Measurements from ENCODE around the gene UVSSA.
"Not testable (repeated sequence)": the region's sequence is repeated elsewhere in the genome, so short reads cannot be mapped to it uniquely, and the experiment has no call there.

The UVSSA gene

DNA sequence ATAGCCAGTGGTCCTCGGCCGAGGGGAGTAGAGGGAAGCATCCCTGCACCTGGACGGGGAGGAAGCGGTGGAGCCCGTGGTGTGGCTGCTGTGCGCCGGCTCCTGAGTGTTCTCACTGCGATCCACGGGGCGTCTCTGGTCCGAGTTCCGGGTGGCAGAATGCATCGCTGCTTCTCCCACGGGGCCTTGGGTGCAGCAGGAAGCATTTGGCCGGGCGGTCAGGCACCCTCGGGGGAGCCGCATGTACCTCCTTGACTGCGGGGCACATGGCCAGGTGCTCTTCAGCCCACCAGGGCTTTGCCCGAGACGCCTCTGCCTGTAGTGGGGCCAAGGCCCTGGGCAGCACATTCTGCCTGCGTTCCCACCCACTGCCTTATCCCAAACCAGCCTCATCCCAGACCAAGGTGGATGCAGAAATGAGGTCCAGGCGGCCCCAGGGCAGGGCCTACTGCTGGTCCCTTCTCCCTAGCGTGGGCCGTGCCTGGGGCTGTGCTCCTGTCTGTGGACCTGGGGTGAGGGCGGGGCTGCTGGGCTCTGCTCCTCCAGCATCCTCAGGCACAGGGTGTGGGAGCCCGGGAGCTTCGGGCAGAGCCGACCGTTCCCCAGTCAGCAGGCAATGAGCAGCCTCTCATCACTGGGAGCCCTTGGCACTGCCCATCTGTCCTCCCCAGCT is 31.7 kb downstream of the UVSSA start:
- no peak for FAIRE-seq

DNA sequence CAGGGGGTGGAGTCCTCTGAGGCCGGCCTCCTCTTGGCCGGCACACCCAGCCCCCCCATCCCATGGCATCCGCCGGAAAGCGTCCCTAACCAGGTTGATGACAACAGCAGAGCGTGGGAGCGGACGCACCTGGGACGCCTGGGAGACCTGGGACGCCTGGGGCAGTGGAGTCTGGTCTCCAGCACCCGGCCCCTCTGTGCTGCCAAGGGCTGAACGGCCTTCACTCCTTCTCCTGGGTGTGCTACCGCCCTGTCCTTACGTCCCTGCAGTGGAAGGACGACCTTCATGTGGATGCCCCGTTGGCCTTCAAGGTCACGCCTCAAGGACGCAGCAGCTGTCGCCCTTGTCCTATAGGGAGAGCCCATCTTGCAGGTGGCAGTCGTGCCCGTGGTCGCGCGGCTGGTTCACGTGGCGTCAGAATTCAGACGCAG is 32.4 kb downstream of the UVSSA start:
- FAIRE-seq = no peak

DNA sequence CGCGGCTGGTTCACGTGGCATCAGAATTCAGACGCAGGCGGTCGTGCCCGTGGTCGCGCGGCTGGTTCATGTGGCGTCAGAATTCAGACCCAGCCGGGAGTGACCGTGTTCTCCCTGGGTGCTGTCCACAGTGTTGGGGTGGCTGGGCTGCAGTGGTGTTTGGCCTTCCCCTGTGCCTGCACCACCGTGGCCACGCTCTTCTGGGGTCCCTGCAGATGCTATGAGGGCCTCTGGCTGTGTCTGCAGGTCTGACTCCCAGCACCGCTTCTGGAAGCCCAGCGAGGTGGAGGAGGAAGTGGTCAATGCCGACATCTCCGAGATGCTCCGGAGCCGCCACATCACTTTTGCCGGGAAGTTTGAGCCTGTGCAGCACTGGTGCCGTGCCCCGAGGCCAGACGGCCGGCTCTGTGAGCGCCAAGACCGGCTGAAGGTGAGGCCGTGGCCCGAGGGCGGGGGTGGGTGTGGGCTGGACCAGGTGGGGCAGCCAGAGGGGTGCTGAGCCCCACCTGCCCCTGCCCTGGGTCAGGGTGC is 32.9 kb downstream of the UVSSA start:
- FAIRE-seq = no peak

DNA sequence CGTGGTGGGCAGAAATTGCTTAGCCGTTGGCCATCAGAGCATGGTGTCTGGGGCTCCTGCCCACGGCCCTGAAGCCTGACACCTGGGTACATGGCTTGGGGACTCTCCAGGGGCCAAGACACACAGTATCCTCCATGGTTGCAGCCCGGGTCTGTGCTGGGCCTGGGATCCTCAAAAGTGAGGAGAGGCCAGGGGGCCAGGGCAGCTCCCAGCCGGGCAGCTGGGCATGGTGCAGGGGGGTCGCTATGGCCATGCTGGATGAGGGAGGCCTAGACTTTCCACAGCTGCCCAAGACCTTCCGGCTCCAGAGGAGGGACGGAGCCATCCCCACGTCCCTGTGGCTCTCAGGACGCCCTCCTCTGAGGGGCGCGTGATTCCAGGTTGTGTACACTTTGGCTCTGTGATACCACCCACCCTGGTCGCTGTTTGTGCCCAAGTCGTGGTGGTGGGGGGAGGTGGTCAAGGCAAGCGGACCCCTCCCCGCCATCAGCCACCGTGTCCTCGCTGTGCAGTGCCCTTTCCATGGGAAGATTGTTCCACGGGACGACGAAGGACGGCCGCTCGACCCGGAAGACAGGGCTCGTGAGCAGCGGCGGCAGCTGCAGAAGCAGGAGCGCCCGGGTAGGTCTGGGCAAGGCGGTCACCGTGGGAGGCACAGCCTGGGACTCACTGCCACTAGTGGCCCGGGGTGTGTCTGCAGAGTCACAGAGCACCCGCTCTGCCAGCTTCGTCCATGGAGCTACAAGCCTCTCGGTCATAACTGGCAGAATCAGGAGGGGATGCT is 33.6 kb downstream of the UVSSA start:
- FAIRE-seq = no peak

DNA sequence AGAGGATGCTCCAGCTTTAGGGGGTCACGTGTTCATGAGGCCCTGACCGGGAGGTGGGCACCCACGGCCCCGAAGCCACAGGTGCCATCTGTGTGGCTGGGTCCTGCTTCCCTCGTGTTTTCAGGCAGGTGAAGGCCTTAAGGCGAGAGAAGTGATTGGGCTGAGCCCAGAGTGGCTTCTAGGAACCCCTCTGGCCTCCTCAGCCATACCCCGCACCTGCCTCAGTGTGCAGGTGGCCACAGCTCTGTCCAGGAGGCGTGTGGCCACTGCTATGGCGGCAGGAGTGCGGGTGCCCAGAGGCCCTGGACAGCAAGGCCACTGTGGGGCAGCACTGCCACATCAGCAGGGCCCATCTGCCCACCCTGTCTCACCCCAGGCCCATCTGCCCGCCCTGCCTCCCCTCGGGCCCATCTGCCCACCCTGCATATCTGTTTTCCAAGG is 34.2 kb downstream of the UVSSA start:
- no peak for FAIRE-seq

DNA sequence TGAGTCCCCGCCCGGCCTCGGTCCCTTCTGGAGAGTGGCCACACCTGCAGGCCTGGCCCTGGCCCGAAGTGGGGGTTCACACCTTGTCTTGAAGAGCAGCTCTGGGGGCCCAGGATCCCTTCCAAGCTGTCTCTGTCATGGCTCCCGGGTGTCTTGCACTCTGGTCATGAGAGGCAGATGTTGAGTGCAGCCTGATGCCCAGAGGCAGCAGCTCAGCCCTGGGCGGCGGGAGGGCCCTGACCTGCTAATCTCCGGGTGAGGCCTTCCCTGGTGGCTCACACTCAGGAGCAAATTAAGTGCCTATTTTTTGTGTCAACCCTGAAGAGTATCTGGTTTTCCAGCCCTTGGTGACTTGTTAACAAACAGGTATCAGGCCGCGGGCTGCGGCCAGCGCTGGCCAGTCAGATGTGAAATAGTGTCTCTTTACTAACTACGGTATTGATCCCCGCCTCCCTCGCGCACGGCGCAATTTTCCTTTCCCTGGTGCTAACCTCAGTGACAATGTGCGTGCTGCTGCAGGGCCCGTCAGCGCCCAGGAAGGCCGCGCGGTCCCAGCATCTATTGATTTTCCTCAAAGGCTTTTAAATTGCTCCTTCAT is 35.0 kb downstream of the UVSSA start:
- FAIRE-seq = no peak

DNA sequence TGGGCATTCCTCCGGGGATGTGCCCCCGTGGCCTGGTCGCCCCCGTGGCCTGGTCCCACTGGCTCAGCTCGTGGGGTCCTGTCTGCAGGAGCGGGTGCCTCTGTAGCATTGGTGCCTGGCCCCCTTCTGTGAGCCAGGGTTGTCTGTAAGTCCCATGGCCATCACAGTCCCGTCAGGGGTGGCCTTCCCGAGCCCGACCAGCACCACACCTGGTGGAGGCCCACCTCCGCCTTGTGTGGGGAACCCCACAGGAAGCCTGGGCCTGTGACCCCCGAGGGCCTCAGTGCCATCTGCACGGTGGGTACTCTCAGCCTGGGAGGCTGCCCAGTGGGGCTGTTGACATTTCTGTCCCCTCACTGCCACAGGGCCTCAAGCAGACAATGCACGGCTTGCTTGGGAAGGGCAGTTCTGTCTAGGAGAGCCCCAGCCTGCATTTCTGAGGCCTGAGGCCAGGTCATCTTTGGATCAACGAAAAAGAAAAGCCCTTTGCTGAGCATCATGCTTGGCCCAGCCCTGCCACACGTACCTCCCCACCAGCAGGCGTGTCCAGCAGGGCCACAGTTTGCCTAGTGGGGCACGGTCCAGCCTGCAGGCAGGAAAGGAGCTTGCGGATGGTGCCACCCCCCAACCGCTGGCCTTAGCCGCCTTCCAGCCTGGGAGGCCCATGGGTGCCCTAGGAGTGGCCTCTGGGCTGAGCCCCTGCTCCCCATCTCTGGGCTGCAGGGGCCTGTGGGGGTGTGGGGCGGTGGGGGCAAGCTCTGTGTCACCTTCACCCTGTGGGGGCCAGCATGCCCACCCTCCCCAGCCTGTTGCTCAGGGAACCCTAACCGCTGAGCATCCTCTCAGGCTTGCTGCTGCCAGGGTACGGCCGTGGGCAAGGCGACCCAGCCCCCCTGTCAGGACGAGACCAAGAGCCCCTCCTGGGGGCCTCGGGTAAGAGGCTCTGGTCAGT is 36.0 kb downstream of the UVSSA start:
- no peak for FAIRE-seq

DNA sequence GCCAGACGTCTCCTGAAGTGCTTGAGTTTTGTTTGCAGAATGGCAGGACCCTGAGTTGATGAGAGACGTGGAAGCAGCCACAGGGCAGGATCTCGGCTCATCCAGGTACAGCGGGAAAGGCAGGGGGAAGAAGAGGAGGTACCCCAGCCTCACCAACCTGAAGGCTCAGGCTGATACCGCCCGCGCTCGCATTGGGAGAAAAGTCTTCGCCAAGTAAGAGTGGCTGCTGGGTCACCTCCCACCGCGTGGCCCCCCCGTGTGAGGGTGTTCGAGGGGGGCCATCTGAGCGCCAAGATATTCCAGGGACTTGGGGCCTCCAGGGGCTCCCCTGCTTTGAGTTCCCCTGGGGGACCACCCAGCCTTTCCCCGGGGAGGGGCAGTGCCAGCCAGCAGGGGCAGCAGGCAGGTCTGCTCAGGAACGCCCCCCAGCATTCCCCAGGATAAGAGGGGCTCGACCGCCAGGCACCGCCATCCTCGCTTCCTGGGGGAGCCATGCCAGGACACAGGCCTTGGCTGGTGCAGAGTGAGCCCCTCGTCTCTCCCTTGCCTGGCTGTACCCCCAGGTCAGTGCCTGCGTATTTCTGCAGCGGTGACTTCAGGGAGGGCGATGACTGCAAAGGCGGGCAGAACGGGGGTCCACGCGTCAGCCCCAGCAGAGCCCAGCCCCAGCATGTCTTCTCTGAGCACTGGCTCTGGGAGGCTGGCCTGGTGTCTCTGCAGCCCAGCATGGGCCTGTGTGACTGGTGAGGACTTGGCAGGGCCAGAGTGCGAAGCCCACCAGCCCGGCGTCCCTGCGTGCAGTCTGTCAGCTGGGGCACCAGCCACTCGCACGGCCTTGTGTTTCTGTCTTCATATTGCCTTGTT is 37.0 kb downstream of the UVSSA start:
- FAIRE-seq = no peak

DNA sequence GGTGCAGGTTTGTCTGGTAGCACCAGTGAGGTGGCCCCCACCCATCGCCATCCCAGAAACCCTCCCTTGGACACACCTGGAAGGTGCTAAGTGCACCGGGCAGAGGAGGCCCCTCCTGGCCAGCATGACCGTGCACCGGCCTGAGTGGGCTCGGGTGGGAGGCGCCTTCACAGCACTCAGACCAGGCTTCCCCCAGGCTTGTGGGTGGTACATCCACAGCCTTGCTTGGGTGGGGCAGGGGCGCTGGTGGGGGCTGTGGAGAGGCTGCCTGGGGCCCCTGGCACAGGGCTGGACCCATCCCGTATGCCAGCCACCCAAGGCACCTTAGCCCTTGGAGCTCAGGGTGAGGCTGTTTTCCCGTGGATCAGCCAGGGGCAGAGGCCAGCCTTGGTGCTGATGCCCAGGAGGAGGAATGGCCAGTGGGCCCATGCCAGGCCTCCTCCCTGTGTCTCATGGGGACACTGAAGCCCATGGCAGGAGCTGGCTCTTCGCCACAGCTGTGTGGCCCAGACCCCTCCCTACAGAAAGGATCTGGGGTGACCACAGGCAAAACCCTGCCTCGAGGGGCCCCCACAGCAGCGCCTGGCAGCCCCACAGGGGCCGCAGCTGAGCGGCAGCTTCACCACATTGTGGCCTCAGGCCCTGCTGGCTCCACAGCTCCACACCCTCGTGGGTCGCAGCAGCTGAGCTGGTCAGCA is 37.8 kb downstream of the UVSSA start:
- FAIRE-seq = no peak

DNA sequence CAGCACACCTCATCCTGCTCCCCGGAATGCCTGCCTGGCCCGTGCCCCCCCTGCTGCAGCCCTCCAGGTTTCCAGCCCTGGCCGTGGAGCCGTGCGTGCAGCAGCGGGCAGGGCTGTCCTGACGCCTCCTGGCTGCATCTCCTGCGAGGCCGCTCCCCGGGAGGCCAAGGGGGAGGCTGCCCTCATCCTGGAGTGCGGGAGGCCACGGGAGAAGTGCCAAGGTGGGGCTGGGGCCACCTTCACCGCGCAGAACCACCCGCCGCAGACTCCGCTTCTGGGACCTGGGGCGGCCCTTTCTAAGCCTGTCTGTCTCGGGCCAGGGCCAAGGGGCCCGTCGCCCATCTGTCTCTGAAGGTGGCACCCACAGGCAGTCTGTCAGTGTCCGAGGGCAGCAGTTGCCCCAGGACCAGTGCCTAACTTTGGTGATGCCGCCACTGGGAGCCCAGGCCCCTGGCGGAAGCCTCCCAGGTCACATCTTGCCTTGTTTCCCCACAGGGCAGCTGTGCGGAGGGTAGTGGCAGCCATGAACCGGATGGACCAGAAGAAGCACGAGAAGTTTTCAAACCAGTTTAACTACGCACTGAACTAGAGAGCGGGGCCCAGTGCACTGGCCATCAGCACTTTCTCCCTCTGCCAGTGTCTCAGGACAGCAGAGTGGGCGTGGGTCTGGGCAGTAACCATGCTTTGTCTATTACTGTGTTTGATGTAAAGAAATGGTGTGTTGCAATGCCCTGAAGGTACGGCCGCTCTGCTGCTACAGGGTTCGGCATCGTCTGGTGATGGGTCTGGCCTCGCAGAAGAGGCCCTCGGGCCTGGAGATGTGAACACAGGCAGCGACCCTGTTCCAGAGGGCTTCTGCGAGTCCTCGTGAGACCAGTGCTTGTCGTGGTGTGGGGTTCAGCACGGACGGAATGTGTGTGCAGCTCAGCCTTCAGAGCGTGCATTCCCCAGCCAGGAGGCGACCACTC is 38.6 kb downstream of the UVSSA start:
- no peak for FAIRE-seq

DNA sequence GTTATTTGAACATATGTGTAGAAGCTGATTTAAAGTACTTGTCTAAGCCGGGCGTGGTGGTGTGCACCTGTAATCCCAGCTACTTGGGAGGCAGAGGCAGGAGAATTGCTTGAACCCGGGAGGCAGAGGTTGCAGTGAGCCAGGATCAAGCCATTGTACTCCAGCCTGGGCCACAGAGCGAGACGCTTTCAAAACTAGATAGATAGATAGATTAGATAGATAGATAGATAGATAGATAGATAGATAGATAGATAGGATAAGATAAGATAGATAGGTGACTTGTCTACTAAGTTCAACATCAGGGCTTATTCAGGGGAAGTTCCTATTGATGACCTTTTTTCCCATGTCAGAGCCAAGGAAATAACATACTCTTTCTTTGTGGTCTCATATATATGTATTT is 46.4 kb downstream of the UVSSA start:
- not testable (repeated sequence) for FAIRE-seq

DNA sequence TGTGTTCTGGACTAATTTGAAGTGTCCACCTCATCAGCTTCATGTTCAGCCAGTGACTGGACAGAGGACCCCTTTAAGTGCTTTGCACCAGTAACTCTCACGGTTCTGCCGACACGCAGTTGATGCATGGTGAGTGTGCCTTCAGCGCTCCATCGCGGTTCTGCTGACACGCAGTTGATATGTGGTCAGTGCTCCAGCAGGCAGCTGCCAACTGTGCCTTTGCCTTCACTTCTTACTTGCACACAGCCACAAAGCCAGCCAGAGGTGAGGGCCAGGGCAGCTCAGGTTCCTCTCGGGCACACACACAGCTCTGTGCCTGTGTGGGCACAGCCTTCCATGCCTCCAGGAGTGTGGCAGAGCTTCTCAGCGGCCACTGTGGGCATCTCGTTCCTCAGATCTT is 46.9 kb downstream of the UVSSA start:
- FAIRE-seq = no peak

DNA sequence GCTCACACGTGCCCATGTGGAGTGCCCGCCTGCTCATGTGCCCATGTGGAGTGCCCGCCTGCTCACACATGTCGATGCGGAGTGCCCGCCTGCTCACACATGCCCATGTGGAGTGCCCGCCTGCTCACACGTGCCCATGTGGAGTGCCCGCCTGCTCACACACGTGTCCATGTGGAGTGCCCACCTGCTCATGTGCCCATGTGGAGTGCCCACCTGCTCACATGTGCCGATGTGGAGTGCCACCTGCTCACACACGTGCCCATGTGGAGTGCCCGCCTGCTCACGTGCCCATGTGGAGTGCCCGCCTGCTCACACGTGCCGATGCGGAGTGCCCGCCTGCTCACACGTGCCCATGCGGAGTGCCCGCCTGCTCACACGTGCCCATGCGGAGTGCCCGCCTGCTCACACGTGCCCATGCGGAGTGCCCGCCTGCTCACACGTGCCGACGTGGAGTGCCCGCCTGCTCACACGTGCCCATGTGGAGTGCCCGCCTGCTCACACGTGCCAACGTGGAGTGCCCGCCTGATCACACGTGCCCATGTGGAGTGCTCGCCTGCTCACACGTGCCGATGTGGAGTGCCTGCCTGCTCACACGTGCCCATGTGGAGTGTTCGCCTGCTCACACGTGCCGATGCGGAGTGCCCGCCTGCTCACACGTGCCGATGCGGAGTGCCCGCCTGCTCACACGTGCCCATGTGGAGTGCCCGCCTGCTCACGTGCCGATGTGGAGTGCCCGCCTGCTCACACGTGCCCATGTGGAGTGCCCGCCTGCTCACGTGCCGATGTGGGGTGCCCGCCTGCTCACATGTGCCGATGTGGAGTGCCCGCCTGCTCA is 47.8 kb downstream of the UVSSA start:
- not testable (repeated sequence) for FAIRE-seq

DNA sequence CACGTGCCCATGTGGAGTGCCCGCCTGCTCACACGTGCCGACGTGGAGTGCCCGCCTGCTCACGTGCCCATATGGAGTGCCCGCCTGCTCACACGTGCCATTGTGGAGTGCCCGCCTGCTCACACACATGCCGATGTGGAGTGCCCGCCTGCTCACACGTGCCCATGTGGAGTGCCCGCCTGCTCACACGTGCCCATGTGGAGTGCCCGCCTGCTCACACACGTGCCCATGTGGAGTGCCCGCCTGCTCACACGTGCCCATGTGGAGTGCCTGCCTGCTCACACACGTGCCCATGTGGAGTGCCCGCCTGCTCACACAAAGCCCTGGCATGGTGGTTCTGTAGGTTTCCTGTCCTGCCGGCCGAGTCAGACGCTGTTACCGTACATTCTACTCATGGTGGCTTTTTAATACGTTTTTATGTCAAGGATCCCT is 48.4 kb downstream of the UVSSA start:
- not testable (repeated sequence) for FAIRE-seq

DNA sequence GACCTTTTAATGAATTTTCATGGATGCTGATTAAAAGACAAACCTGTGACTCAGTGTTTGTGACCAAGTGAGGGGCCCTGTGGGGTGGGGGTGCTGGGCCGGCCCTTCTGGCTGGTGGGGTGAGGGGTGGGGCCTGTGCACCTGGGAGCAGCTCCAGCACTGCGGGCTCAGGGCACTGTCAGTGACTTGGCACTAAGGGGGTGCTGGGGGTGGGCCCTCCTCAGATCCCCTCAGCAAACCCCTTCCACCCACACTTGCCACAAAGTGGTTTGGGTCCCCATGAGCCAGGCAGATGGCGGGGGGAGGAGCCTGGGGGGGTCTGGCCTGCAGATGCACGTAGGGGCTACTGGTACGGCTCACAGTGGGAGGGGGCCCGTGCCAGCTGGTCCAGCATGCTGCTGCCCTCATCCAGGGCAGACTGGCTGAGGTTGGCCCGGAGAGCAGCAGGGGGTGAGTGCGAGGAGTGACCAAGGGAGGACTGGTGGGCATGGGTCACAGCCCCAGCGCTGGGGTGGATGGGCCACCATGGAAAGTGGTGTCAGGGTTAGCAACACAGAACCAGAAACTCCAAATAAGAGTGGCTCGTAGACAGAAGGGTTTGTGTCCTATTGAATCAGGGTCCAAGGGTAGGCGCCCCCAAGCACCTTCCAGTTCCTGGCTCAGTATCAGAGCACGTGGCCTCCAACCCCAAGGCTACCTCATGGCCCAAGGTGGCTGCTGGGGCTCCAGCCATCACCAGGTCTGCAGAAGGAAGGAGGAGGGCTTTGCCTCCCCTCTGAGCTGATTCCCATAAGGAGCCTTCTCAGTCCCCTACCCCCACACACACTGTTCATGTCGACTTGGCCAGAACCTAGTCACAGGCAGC is 49.2 kb downstream of the UVSSA start:
- FAIRE-seq = no peak

DNA sequence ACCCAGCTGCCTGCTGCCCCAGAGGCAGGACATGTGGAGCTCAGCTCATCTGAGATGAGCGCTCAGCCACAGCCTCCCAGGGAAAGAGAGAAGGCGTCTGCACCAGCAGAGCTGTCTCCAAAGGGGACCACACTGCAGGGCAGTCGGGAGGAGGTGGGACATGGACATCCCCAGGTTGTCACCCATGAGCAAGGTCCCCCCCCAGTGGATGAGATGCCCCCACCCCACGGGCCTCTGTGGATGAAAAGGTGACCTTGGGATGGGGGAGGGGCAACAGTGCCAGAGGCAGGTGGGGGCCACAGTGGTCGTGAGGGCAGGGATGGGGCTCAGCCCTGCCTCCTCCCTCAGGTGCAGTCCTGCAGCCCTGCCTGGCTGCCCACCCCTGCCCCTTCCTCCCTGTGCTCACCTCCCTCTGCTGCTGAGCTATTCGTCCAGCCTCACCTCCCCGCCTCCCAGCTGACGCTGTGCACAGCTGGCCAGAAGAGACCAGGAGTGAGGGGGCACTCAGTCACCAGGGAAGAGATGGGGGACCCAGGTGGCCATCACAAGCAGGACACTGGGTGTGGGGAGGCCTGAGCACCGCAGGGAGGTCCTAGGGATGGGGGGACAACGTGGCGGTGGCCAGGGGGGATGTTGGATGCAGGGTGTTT is 49.9 kb downstream of the UVSSA start:
- no peak for FAIRE-seq

Data from A204.1 (cell line).